GM12864 (cell line): ENCODE measurements around the gene TMEM98.
"Not testable (repeated sequence)": the region's sequence is repeated elsewhere in the genome, so short reads cannot be mapped to it uniquely, and the experiment has no call there.

Experiments used
- DNase-seq: peaks from one replicate; pipeline ENCODE4 v3.0.0-alpha.2; 2011; ENCODE audit warnings: low read depth
- H3K4me3 ChIP-seq: 2 replicates; pipeline ENCODE4 v1.5.1; 2011; ENCODE audit warnings: mild to moderate bottlenecking, low read depth, low read length, control low read depth
- TF ChIP-seq, protein P1 (sequence below): IDR thresholded peaks from 2 replicates; pipeline ENCODE4 v1.5.1; 2011; ENCODE audit warnings: low read depth, mild to moderate bottlenecking, moderate library complexity, low read length, control low read depth, inconsistent platforms; ENCODE audit errors: missing control alignments

The TMEM98 gene

DNA sequence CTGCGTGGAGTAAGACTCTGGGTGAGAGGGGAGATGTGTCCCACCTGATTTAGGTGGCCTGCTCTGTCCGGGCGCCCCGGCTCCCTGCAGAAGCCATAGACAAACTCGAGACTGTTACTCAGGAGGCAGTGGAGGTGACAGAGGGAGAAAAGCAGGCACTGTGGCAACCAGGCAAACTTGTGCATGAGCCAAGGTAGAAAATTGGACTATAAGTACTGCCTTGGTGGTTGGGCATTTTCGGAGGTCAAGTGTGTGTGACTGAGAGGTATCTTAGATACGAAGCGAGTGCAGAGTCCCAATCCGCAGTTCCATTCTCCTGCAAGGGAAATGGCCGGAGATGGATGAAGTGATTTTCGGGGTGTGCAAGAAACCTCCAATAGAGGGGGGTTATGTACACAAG lies 36.6 kb downstream of the TMEM98 start:
- TF ChIP-seq, protein P1, sequence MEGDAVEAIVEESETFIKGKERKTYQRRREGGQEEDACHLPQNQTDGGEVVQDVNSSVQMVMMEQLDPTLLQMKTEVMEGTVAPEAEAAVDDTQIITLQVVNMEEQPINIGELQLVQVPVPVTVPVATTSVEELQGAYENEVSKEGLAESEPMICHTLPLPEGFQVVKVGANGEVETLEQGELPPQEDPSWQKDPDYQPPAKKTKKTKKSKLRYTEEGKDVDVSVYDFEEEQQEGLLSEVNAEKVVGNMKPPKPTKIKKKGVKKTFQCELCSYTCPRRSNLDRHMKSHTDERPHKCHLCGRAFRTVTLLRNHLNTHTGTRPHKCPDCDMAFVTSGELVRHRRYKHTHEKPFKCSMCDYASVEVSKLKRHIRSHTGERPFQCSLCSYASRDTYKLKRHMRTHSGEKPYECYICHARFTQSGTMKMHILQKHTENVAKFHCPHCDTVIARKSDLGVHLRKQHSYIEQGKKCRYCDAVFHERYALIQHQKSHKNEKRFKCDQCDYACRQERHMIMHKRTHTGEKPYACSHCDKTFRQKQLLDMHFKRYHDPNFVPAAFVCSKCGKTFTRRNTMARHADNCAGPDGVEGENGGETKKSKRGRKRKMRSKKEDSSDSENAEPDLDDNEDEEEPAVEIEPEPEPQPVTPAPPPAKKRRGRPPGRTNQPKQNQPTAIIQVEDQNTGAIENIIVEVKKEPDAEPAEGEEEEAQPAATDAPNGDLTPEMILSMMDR: no peak
- no peak for DNase-seq

DNA sequence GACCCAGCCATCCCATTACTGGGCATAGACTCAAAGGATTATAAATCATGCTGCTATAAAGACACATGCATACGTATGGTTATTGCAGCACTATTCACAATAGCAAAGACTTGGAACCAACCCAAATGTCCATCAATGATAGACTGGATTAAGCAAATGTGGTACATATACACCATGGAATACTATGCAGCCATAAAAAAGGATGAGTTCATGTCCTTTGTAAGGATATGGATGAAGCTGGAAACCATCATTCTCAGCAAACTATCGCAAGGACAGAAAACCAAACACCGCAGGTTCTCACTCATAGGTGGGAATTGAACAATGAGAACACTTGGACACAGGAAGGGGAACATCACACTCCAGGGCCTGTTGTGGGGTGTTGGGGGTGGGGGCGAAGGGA lies 41.3 kb downstream of the TMEM98 start:
- not testable (repeated sequence) for H3K4me3 ChIP-seq, DNase-seq

More for the DNA sequence above, 36.6 kb downstream of the TMEM98 start:
- H3K4me3 ChIP-seq: no peak overlapping the region

- no peak overlapping the region for H3K4me3 ChIP-seq
- DNase-seq: peak; percentile 60
- TF ChIP-seq, protein P1: no peak
Observed at GRCh38 chr17:32970281-32970680, 42.3 kb downstream of the TMEM98 start.

GRCh38 chr17:32971171-32971570 lies 43.2 kb downstream of the TMEM98 start:
- peak; percentile 86 for DNase-seq
- no peak overlapping the region for H3K4me3 ChIP-seq
- TF ChIP-seq, protein P1: no peak

DNA sequence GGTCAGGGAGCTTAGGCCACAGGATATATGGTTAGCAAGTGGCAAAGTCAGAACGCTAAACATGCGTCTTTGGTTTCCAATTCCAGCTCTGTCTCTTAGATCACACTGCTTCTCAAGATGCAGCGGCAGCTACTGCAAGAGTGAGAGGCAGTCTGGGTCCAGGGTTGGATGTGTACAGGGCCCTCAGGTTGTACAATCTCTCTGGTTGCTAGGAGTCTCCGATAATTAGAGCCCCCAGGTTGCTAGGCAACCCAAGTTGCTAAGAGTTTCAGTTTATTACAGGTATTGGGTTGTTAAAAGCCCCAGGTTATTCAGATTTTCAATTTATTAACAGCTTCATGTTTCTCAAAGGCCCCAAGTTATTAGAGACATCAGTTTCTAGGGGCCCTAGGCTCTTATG lies 48.2 kb downstream of the TMEM98 start:
- H3K4me3 ChIP-seq: no peak overlapping the region
- DNase-seq: no peak
- TF ChIP-seq, protein P1: no peak

DNA sequence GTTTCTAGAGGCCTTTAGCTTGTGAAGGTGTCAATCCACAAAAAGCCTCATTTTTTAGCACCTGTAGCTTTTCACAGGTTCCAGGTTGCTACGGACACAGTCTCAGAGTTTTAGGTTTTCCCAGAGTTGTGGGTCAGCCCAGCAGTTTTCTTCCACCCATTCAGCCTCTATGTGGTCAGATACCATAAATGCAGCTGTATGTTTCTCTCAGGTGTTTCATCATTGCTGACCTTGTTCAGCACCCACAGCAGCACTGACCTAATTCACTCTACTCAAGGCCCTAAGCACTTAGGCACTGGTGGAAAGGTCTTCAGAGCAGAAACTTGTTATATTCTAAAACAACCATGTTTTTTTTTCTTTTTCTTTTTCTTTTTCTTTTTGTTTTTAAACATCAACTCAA lies 48.7 kb downstream of the TMEM98 start:
- no peak overlapping the region for H3K4me3 ChIP-seq
- no peak for DNase-seq
- TF ChIP-seq, protein P1: no peak

DNA sequence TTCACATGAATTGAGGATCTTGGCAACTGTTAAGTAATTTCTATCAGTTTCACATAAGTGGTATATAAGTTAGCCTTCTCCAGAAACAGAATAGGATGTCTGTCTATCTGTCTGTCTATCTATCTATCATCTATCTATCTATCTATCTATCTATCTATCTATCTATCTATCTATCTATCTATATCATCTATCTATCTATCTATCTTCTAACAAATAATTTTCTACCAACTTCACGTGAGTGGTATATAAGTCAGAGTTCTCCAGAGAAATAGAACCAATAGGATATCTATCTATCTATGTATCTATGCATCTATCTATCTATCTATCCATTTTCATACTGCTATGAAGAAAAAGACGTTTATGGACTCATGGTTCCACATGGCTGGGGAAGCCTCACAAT lies 52.3 kb downstream of the TMEM98 start:
- H3K4me3 ChIP-seq: no peak overlapping the region
- DNase-seq: no peak
- TF ChIP-seq, protein P1: no peak

DNA sequence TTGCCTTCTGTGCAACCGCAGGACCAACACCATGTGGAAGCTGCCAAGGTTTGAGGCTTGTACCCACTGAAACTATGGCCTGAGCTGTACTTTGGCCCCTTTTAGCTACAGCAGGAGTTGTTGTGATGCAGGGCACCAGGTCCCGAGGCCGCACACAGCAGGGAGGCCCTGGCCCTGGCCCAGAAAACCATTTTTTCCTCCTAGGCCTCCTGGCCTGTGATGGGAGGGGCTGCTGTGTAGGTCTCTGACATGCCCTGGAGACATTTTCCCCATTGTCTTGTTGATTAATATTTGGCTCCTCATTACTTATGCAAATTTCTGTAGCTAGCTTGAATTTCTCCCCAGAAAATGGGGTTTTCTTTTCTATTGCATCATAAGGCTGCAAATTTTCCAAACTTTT lies 53.7 kb downstream of the TMEM98 start:
- not testable (repeated sequence) for DNase-seq, H3K4me3 ChIP-seq
